ENCODE measurements around the gene NGF. TPM values are rescaled to one million over a fixed set of nuclear protein-coding genes. Genes with fewer than 3 reads are reported as not detected.

The NGF gene
- total RNA-seq, 1 experiment from 2014 or later, result not detected

DNA sequence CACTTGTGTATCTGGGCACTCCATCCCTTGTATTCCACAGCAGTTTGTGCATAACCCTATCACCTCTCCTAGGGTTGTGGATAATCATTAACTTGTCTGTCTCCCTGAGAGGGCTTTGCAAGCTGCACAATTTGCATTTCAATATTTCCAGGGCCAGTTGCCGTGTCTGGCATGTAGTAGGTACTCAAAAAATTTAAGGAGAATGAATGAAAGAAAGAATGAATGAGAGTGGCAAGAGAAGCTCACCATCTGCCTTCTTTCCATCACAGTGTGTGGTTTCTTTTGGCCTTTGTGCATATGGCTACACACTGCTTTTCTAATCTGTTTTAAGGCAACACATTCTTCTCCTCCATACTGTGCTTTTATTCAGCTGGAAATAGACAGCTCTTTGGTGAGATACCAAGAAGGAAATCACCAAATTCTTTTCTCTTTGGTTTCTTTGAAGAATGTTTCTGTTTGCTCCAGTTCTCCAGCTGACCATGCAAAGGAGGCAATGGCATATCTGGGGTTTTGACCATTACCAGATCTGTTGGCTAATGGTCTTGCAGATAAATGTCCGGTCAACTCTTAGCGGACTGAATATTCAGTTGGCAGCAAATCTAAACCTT lies 49.4 kb downstream of the NGF start:
- DNase-seq (ENCODE audit: low spot score), result no peak
- in situ Hi-C loops (cut with HindIII; ENCODE audit: low sequenced_read_pairs), result no loop called here

GRCh38 chr1:115286431-115287205 lies 51.4 kb downstream of the NGF start:
- in situ Hi-C loops (cut with HindIII; ENCODE audit: low sequenced_read_pairs), result no loop called here
- DNase-seq (ENCODE audit: low spot score), result no peak

- in situ Hi-C loops (cut with HindIII; ENCODE audit: low sequenced_read_pairs), result no loop called here
- no peak for DNase-seq (ENCODE audit: low spot score)
Measured at GRCh38 chr1:115284209-115284608, 53.8 kb downstream of the NGF start.

GRCh38 chr1:115283681-115284146 lies 54.3 kb downstream of the NGF start:
- in situ Hi-C loops (cut with HindIII; ENCODE audit: low sequenced_read_pairs), result no loop called here
- DNase-seq (ENCODE audit: low spot score), result no peak

GRCh38 chr1:115283249-115283648 lies 54.8 kb downstream of the NGF start:
- no peak for DNase-seq (ENCODE audit: low spot score)
- in situ Hi-C loops (cut with HindIII; ENCODE audit: low sequenced_read_pairs), result no loop called here

- DNase-seq (ENCODE audit: low spot score), result no peak
- in situ Hi-C loops (cut with HindIII; ENCODE audit: low sequenced_read_pairs), result no loop called here
Measured at GRCh38 chr1:115282807-115283208, 55.2 kb downstream of the NGF start.

- no peak for DNase-seq (ENCODE audit: low spot score)
- in situ Hi-C loops (cut with HindIII; ENCODE audit: low sequenced_read_pairs), result no loop called here
Measured at GRCh38 chr1:115281143-115281542, 56.9 kb downstream of the NGF start.

GRCh38 chr1:115280064-115280463 lies 58.0 kb downstream of the NGF start:
- in situ Hi-C loops (cut with HindIII; ENCODE audit: low sequenced_read_pairs), result no loop called here
- DNase-seq (ENCODE audit: low spot score), result no peak

- in situ Hi-C loops (cut with HindIII; ENCODE audit: low sequenced_read_pairs), result no loop called here
- DNase-seq (ENCODE audit: low spot score), result no peak
Measured at GRCh38 chr1:115278211-115278610, 59.8 kb downstream of the NGF start.

- in situ Hi-C loops (cut with HindIII; ENCODE audit: low sequenced_read_pairs), result no loop called here
Measured at GRCh38 chr1:115277276-115277675, 60.8 kb downstream of the NGF start.

GRCh38 chr1:115275216-115275615 lies 62.8 kb downstream of the NGF start:
- DNase-seq (ENCODE audit: low spot score), result no peak
- in situ Hi-C loops (cut with HindIII; ENCODE audit: low sequenced_read_pairs), result no loop called here

More at GRCh38 chr1:115277276-115277675, 60.8 kb downstream of the NGF start:
- DNase-seq (ENCODE audit: low spot score), result no peak

- no peak for DNase-seq (ENCODE audit: low spot score)
- in situ Hi-C loops (cut with HindIII; ENCODE audit: low sequenced_read_pairs), result no loop called here
Measured at GRCh38 chr1:115274467-115274866, 63.6 kb downstream of the NGF start.

- in situ Hi-C loops (cut with HindIII; ENCODE audit: low sequenced_read_pairs), result no loop called here
Measured at GRCh38 chr1:115266729-115267421, 71.2 kb downstream of the NGF start.

DNA sequence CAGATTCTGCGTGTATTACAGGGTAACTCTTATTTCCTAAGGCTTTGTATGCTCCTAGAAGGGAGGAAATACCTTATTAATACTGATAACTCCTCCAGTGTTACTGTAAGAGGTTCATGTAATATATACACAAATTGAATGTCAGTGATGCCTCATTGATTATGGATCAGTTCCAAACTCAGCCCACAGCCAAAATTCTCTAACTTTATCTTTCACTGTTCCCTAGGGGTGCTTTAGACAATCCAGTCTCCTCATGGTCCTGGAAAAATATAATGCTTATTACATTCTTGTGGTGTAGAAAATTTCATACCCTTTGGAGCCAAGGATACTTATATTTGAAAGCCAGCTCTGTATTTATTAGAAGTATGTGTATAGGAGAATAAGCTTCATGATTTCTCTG lies 73.0 kb downstream of the NGF start:
- no peak for DNase-seq (ENCODE audit: low spot score)
- in situ Hi-C loops (cut with HindIII; ENCODE audit: low sequenced_read_pairs), result no loop called here

More at GRCh38 chr1:115266729-115267421, 71.2 kb downstream of the NGF start:
- DNase-seq (ENCODE audit: low spot score), result no peak

- in situ Hi-C loops (cut with HindIII; ENCODE audit: low sequenced_read_pairs), result no loop called here
- no peak for DNase-seq (ENCODE audit: low spot score)
Measured at GRCh38 chr1:115262886-115263285, 75.2 kb downstream of the NGF start.

DNA sequence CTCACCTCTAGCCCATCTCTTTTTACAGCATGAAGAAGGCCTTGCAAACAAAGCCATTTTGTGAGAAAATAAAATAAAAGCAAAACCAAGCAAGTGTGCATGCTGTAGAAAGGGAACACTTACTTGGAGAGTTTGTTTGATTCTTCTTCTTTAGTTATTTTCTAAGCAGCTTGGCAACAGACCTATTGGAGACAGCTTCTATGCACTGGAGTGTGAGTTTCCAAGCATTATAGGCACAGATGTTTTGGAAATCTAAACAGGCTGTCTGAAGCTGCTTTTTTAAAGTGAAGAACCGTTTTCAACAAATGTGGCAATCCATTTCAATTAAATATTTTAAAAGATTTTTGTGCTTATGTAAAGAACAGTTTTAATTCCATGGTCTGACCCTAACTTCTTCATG lies 76.6 kb downstream of the NGF start:
- no peak for DNase-seq (ENCODE audit: low spot score)
- in situ Hi-C loops (cut with HindIII; ENCODE audit: low sequenced_read_pairs), result no loop called here

- DNase-seq (ENCODE audit: low spot score), result no peak
- in situ Hi-C loops (cut with HindIII; ENCODE audit: low sequenced_read_pairs), result no loop called here
Measured at GRCh38 chr1:115258302-115258866, 79.7 kb downstream of the NGF start.

- DNase-seq (ENCODE audit: low spot score), result no peak
- in situ Hi-C loops (cut with HindIII; ENCODE audit: low sequenced_read_pairs), result no loop called here
Measured at GRCh38 chr1:115257591-115257990, 80.5 kb downstream of the NGF start.

DNA sequence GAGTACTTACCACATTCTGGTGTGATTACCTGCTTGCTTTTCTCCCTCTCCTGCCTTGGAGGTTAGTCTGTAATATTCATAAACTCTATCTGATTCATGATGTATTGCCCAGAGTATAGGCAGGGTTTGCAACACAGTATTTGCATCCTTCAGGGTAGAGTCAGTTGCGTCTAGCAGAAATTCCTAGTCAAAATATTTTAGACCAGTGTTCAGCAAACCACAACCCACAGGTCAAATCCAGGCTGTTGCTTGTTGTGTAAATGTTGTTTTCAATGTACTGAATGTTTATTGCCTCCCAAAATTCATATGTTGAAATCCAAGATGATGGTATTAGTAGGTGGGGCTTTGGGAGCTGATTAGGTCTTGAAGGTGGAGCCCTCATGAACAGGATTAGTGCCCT lies 82.9 kb downstream of the NGF start:
- no peak for DNase-seq (ENCODE audit: low spot score)
- in situ Hi-C loops (cut with HindIII; ENCODE audit: low sequenced_read_pairs), result no loop called here

- no peak for DNase-seq (ENCODE audit: low spot score)
- in situ Hi-C loops (cut with HindIII; ENCODE audit: low sequenced_read_pairs), result no loop called here
Measured at GRCh38 chr1:115252585-115252984, 85.5 kb downstream of the NGF start.
